ES-I3 (cell line): ENCODE data around the gene COL13A1.

Source experiments
- H3K36me3 ChIP-seq: 2 replicates; pipeline ENCODE4 v1.6.1; 2013; ENCODE audit warnings: mild to moderate bottlenecking, low read length, control low read depth, moderate library complexity; ENCODE audit not compliant: insufficient read depth
- H3K4me1 ChIP-seq: 2 replicates; pipeline ENCODE4 v1.6.1; 2013; ENCODE audit warnings: mild to moderate bottlenecking, control low read depth, low read length; ENCODE audit not compliant: insufficient read depth
- H3K9ac ChIP-seq: 2 replicates; pipeline ENCODE4 v1.6.1; 2013; ENCODE audit warnings: low read depth, mild to moderate bottlenecking, low read length, moderate library complexity
- H3K9me3 ChIP-seq: 2 replicates; pipeline ENCODE4 v1.6.1; 2013; ENCODE audit warnings: mild to moderate bottlenecking, low read length, moderate library complexity; ENCODE audit not compliant: control insufficient read depth, insufficient read depth

COL13A1 gene

GRCh38 chr10:69838418-69838817 lies 36.7 kb downstream of the COL13A1 start:
- no peaks in the 10 kb centered on the region for H3K9me3 ChIP-seq
- H3K36me3 ChIP-seq, result no peaks in the 10 kb centered on the region
- peaks cover 37% of the 10 kb centered on the region for H3K4me1 ChIP-seq
- H3K9ac ChIP-seq, result no peak overlapping the region

DNA sequence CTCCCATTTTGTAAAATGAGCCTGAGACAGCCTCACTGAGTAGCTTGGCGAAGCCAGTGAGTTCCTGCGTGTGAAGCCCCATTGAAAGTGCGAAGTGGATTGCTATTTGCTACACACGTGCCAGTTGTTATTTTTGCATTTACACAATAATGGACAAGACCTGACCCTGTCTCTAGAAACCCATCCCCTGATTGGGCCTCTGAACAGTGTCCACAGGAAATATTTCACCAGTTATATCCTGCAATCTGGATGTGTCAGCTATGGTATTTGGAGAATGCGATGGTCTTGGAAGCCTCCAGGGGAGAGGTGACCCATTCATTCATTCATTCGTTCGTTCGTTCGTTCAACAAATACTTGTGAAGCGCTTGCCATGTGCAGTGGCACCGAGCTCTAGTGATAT lies 37.1 kb downstream of the COL13A1 start:
- Histone ChIP-seq H3K4me1 (peaks cover 37% of the 10 kb centered on the region), H3K9ac (no peak overlapping the region), H3K36me3 (no peaks in the 10 kb centered on the region), H3K9me3 (no peaks in the 10 kb centered on the region)

- Histone ChIP-seq H3K9me3 (no peaks in the 10 kb centered on the region), H3K9ac (no peak overlapping the region), H3K4me1 (peaks cover 46% of the 10 kb centered on the region), H3K36me3 (no peaks in the 10 kb centered on the region)
These were observed 38.1 kb downstream of the COL13A1 start for GRCh38 chr10:69839696-69840345.

GRCh38 chr10:69840773-69841172 lies 39.1 kb downstream of the COL13A1 start:
- Histone ChIP-seq H3K9me3 (no peaks in the 10 kb centered on the region), H3K4me1 (peaks cover 49% of the 10 kb centered on the region), H3K36me3 (no peaks in the 10 kb centered on the region), H3K9ac (no peak overlapping the region)

GRCh38 chr10:69842020-69842419 lies 40.3 kb downstream of the COL13A1 start:
- peaks cover 50% of the 10 kb centered on the region for H3K4me1 ChIP-seq

GRCh38 chr10:69842882-69843281 lies 41.2 kb downstream of the COL13A1 start:
- no peak overlapping the region for H3K9ac ChIP-seq
- H3K9me3 ChIP-seq, result no peaks in the 10 kb centered on the region
- no peaks in the 10 kb centered on the region for H3K36me3 ChIP-seq
- H3K4me1 ChIP-seq, result peaks cover 53% of the 10 kb centered on the region

More at GRCh38 chr10:69842020-69842419, 40.3 kb downstream of the COL13A1 start:
- Histone ChIP-seq H3K9ac (no peak overlapping the region), H3K9me3 (no peaks in the 10 kb centered on the region), H3K36me3 (no peaks in the 10 kb centered on the region)

GRCh38 chr10:69843923-69844322 lies 42.2 kb downstream of the COL13A1 start:
- Histone ChIP-seq H3K9me3 (no peaks in the 10 kb centered on the region), H3K36me3 (no peaks in the 10 kb centered on the region), H3K4me1 (peaks cover 56% of the 10 kb centered on the region)

GRCh38 chr10:69844698-69845097 lies 43.0 kb downstream of the COL13A1 start:
- Histone ChIP-seq H3K36me3 (no peaks in the 10 kb centered on the region), H3K4me1 (peaks cover 50% of the 10 kb centered on the region), H3K9ac (no peak overlapping the region), H3K9me3 (no peaks in the 10 kb centered on the region)

More at GRCh38 chr10:69843923-69844322, 42.2 kb downstream of the COL13A1 start:
- no peak overlapping the region for H3K9ac ChIP-seq

DNA sequence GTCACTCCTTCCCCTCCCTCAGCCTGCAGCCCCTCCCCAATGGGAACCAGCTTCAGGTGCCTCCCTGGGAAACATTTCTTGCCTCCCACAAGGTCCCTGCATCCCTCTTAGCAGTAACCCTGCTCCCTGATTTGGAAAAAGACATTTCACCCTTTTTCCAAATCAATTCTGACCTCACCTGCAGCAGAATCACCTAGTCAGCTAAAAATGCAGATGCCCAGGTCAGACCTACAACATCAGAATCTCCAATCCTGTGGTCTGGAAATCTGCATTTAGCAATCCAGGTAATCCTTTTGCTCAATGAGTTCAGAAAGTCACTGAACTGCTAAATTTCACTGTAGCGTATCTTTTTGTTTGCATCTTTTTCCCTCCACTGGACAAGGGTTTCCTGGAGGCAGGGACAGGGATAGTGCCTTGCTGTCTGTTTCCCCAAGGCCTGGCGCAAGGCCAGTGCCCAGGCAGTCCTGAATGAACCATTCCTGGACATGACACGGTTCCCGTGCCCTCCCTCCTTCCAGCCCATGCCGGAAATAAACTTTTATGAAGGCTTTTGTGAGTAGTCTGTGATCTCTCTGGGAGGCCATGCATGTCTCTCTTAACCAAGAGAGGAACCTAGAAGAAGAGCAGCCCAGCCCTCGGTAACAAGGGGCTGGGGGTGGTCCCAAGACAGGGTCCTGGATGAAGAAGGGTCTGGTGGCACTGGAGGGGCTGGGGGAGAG lies 44.0 kb downstream of the COL13A1 start:
- H3K4me1 ChIP-seq, result peaks cover 40% of the 10 kb centered on the region
- no peak overlapping the region for H3K9ac ChIP-seq
- H3K36me3 ChIP-seq, result no peaks in the 10 kb centered on the region
- no peaks in the 10 kb centered on the region for H3K9me3 ChIP-seq

DNA sequence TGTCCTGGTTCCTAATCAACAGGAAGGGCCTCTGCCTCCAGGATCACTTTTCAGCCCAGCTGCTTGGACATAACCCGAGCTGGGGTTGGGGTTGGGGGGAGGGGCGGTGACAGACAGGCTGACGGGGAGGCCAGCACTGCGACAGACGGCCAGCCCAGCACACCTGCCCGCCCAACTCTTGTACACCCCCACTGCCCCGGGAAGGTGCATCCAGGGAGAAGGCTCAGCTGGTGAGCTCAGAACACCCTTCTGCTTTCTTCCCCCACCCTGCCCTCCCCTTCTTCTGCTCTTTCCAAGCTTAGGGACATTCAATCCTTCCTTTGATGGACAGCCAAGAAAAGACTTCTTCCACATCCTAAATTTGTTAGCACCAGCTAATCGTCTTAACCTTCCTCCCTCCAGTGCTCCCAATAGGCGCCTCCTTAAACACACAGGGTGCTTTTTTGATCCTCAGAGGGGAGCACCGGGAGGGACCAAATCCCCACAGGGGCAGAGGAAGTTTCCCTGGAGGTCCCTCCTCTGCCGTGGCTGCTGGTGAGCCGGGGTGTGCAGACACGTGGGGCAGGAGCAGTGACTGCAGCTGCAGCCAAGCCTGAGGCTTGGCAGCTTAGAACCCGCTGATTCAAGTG lies 44.7 kb downstream of the COL13A1 start:
- Histone ChIP-seq H3K9ac (no peak overlapping the region), H3K9me3 (no peaks in the 10 kb centered on the region), H3K4me1 (peaks cover 45% of the 10 kb centered on the region), H3K36me3 (no peaks in the 10 kb centered on the region)

GRCh38 chr10:69847458-69847857 lies 45.8 kb downstream of the COL13A1 start:
- peaks cover 41% of the 10 kb centered on the region for H3K4me1 ChIP-seq
- H3K36me3 ChIP-seq, result no peaks in the 10 kb centered on the region
- H3K9me3 ChIP-seq, result no peaks in the 10 kb centered on the region
- no peak overlapping the region for H3K9ac ChIP-seq

DNA sequence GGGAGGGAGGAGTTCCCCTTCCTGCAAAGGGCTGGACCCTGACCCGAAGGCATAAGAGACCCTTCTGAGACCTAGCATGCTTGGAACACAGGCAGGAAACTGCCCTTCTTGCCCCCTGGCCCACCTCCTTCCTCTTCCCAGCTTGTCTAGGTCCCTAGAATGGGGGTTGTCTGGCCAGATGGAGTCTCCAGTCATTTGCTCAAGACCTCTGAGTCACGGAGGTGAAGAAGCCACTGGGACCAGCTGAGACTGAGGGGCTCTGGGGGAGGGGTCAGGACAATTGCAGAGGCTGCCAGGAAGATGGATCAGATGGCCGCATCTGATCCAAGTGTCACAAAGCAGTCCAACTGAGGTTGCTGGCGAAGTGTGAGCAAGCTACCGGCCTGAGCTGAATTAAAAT lies 46.2 kb downstream of the COL13A1 start:
- no peaks in the 10 kb centered on the region for H3K36me3 ChIP-seq
- no peaks in the 10 kb centered on the region for H3K9me3 ChIP-seq
- H3K9ac ChIP-seq, result no peak overlapping the region
- H3K4me1 ChIP-seq, result peaks cover 41% of the 10 kb centered on the region

- Histone ChIP-seq H3K9me3 (no peaks in the 10 kb centered on the region), H3K4me1 (peaks cover 47% of the 10 kb centered on the region), H3K9ac (no peak overlapping the region), H3K36me3 (no peaks in the 10 kb centered on the region)
These were observed 46.7 kb downstream of the COL13A1 start for GRCh38 chr10:69848454-69848853.

DNA sequence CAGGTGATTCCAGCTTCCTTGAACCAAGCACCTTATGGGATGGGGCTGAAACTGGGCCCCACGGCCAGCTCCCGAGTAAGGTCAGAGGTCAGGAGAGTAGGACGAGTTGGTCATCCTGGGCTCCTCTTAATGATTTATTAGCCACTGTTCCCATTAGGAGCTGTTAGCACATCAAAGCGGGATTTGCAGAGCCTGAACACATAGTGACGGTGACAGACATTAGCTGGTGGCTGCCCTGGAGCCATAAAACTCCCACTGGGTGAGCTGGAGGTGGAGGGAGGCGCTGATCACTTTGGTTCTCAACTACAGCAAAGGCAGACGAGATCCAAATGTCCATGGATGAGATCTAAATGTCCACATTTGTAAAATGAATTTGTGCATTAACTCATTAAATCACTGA lies 48.1 kb downstream of the COL13A1 start:
- H3K4me1 ChIP-seq, result peaks cover 42% of the 10 kb centered on the region

GRCh38 chr10:69850440-69850839 lies 48.7 kb downstream of the COL13A1 start:
- Histone ChIP-seq H3K4me1 (peaks cover 42% of the 10 kb centered on the region), H3K9ac (no peak overlapping the region)

More for the DNA sequence above, 48.1 kb downstream of the COL13A1 start:
- Histone ChIP-seq H3K9me3 (no peaks in the 10 kb centered on the region), H3K36me3 (no peaks in the 10 kb centered on the region), H3K9ac (no peak overlapping the region)

More at GRCh38 chr10:69850440-69850839, 48.7 kb downstream of the COL13A1 start:
- Histone ChIP-seq H3K36me3 (no peaks in the 10 kb centered on the region), H3K9me3 (no peaks in the 10 kb centered on the region)
